G401.6 (cell line): ENCODE measurements around the gene TMC2.
"Not testable (repeated sequence)": the region's sequence is repeated elsewhere in the genome, so short reads cannot be mapped to it uniquely, and the experiment has no call there.

Source experiments
- FAIRE-seq: peaks from 2 replicates; lab custom pipeline; 2012; peaks lifted over from hg19 to GRCh38; lab: Jason Lieb, UNC

TMC2 gene

DNA sequence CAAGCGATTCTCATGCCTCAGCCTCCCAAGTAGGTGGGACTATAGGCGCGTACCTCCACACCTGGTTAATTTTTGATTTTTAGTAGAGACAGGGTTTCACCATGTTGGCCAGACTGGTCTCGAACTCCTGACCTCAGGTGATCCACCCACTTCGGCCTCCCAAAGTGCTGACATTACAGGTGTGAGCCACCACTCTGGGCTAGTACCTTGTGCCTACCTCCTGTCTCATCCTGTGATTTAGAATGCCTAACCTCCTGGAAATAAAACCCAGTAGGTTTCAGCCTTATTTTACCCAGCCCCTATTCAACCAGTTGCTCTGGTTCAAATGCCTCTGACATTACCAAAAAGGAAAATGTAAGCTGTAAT is 10.2 kb upstream of the TMC2 start:
- not testable (repeated sequence) for FAIRE-seq

GRCh38 chr20:2527762-2528161 is 8.6 kb upstream of the TMC2 start:
- no peak for FAIRE-seq

- no peak for FAIRE-seq
These were observed 7.6 kb upstream of the TMC2 start for GRCh38 chr20:2528671-2529271.

DNA sequence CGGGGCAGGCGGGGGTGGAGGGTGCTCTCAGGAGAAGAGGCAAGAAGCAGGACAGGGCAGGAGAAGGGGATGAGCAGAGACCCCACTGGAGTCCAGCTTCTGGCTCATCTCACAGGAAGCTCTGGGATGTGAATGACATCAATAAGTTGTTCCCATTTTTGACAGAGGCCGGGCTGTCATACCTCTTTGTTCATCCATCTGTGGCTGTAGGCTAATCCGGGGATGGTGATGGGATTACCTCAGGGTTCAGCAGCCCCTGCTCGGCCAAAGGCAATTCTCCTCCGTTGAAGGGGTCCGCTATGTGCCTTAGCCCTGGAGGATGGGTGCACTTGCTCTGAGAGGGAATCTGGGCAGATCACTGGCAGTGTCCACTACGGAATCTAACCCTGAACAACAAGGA is 3.3 kb upstream of the TMC2 start:
- no peak for FAIRE-seq

- no peak for FAIRE-seq
These were observed 438 bp upstream of the TMC2 start for GRCh38 chr20:2535711-2536559.

DNA sequence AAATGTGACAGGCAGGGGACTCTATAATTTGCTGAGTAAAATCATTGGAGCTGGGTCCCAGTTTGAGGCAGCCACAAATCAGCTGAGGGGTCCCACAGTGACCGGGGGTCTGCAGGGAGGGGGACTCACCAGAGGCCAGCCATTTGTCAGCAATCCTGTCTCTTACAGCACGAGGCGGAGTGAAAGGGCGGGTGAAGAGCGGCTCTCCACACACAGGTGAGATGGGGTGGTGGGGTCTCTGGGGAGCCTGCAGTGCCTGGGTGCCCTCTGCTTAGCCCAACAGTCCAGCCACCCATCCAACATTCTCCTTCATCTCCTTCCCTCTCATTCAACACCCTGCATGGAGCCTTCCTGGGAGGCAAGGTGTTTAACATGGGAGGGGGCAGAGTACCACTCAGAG is 728 bp downstream of the TMC2 start:
- no peak for FAIRE-seq

DNA sequence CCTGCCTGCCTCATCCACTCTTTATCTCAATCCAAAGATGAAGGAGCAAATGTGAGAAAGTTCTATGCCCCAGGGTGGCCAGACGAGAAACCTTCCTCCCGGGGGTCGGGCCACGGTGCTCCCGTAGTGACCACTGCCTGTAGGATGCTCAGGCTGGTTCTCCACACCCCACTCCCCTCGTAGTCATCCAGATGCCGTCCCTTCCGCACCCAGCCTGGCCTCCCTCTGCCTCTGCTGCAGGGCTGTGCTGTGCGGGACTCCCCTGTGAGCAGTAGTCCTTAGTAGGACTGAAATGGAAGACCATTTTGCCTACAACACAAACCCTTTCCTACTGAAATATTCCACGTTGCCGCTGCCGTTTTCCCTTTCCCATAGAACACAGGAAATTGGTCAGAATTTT is 2.0 kb downstream of the TMC2 start:
- no peak for FAIRE-seq

DNA sequence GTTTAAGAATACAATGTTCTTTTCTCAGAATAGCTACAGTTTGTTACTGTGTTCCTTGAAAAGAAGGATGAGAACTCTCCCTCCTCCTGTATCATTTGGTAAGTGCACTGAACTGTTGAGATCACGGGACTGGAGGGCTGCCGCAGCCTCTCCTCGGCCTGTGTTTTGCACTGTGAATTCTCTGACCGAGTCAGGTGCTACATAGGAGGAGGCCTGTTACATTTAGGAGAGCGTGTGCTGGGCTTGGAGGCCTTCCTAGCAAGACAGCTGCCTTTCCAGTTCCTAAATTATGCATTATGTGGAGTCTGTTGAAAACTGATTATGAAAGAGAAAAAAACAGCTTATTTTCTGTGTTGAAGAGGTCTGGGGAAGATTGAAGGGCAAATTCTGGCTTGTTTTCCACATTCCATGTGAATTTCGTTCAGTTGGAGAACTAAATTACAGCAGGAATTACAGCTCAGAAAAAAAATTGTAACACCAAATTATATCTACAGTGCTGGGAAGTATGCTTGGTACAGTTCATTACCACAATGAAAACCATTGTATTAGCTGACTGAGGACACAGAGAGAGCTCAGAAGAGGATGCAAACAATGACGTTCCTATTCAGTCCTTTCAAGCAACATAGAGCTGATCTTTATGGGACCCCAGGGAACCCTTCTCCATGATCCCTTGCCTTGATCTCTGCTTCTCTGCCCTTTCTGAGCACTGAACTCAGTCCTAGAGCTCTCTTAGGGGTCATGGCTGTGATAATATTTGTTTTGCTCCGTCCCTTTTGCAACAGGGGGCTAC is 2.8 kb downstream of the TMC2 start:
- no peak for FAIRE-seq

DNA sequence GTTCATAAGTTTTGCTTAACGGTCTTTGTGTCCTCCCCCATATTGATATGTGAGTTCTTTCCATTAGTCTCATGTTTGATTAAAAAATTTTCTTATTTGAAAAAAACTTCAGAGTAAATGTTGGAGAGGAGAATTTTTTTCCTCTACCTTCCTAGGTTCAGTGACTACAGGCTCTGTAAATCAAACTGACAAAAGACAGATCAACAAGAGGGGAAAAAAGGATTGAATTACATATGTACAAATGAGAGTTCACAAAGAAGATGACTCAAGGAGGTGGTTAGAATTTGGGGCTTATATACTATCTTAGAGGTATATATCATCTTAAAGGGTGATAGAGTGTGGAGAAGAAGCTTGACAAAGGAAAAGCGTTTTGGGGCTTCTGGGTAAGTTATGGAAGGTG is 5.6 kb downstream of the TMC2 start:
- FAIRE-seq, result no peak

DNA sequence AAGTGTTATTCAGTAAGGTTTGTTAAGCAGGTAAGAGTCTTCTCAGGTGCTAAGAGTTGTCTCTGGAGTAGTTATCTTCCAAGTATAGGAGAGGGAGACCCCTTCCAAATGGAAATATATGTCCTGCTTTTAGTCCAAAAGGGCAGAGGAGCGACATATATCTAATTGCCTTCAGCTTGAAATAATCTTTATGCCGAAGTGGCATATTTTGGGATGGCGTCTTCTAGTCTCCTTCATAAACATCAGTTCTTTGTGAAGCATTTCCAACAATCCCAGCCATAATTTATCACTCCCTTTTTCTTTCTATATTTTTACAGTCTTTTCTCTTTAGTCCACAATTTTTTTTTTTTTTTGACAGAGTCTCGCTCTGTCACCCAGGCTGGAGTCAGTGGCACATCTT is 6.0 kb downstream of the TMC2 start:
- FAIRE-seq, result no peak

- no peak for FAIRE-seq
These were observed 7.8 kb downstream of the TMC2 start for GRCh38 chr20:2544211-2544610.

GRCh38 chr20:2545594-2545993 is 9.2 kb downstream of the TMC2 start:
- no peak for FAIRE-seq

DNA sequence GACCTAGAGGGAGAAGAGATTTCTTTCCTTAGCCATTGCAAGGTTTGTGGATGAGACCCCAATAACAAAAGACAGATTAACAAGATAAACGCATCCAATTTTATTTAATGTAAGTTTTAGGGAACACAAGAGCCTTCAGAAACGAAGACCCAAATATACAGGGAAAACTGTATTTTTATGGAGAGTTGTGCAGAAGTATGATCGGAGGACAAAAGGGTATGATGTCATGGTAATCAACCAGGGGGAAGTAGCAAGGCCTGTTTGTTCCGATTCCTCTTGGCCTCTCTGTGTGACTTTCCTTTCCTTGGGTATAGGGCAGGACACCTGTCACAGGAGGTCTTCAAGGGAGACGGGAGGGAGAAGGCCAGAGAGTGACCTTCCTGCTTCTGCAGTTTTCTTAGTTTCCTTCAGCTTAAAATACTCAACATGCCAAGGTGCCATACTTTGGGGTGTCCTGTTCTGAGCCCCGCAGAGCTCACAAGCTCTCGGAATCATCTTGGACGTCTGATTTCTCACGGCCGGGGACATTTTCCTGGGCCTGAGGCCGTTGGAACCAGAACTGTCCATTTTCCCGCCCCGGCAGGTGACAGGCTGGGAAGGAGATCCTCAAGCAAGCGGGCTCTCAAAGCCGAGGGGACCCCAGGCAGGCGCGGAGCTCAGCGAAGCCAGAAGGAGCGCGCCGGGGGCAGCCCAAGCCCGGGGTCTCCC is 21.7 kb downstream of the TMC2 start:
- FAIRE-seq, result no peak

GRCh38 chr20:2558581-2559278 is 22.4 kb downstream of the TMC2 start:
- FAIRE-seq, result no peak

- FAIRE-seq, result no peak
These were observed 22.9 kb downstream of the TMC2 start for GRCh38 chr20:2559279-2559626.

DNA sequence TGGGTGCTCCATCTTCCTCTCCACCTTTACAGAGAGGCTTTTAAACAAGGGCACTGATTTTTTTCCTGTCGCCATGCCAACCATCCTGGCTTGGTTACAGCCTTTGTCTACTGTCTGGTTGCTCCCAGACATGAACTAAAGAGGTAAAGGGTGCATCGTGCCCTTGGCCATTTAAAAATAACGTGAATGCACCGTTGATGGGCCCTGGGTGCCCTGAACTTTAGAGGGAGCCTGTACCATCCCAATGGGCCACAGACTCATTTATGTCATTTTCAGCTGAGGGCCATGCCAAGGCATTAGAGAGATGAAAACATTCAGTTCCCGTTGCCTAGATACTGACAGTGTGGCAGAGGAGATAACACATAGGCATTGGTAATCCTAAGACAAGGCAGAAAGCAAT is 23.3 kb downstream of the TMC2 start:
- no peak for FAIRE-seq

- no peak for FAIRE-seq
These were observed 26.7 kb downstream of the TMC2 start for GRCh38 chr20:2563116-2563515.

DNA sequence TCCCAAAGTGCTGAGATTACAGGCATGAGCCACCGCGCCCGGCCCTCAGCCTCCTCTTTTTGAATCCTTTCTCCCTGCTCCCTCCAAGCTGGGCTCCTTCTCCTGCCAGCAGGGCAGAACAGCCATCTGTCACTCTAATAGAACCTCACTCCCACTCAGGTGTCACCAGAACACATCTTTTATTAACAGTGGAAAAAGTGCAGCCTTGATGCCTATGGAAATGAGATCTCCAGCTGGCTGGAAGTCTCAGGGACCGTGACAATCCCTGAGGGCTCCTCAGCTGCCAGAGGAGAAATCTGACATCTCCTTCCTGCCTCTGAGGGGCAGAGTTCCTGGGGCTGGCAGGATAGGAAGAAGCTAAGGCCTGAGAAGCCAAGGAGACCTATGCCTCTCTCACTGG is 28.0 kb downstream of the TMC2 start:
- no peak for FAIRE-seq

GRCh38 chr20:2575682-2576081 is 39.3 kb downstream of the TMC2 start:
- FAIRE-seq, result no peak

DNA sequence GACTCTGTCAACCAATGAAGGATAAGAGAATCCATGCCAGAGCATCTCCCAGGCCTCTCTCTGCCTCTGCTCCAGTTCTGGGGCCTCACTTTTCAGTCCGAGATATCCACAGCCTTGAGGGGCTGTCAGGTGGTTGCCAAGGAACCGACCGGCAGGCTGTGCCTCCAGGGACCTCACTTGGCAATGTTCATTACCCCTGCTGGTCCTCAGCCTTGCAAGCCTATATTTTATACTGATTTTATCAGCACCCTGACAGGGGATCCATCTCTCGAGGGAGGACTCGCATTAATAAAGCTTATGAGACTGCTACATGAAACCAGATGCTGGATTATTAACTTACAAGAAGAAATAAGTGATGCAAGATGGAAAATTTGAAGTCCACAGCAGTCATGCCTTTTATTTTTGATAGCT is 39.9 kb downstream of the TMC2 start:
- no peak for FAIRE-seq

DNA sequence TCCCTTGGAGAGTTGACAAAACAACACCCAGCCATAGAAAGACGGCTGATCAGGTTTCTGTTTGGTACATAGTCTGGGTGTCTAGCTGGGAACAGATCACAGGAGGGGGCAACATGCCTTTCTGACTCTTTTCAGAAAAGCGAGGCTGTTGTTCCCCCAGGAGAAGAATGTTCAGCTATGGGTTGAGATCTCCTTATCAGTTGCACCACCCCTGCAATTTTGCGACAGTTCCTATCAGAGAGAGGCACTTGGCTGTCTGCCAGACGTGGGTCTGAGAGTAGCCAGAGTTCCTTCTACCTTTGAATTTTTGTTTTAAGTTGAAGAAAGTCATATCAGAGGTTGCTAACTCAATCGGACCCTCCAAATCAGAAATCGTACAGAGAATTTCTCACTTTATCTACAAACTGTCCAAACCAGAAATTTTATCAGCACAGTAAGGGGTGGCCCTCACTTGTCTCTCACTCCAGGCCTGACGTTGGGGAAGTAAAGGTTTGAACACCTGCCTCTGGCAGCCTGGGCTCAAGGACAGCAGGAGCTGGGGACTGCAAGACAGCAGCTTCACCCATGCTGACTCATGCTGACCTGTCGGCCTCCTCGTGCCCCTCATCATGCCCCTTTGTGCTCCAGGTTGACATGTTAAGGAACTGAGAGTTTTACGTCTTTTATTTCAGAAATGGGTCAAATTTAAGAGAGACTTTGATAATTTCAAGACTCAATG is 42.3 kb downstream of the TMC2 start:
- no peak for FAIRE-seq

DNA sequence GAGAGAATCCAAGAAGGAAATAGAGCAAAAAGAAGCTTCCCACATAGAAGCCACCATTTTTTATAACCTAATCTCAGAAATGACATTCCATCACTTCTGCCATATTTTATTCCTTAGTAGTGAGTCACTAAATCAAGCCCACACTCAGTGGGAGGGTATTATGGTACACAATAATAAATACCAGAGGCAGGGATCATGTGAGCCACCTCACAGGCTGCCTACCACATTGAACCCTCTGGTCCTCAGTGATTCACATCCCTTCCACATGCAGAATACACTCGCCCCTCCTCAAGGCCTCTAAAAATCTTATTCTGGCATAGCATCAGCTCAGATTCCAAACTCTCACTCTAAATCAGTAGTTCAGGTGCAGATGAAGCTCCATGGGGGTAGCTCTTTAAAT is 49.4 kb downstream of the TMC2 start:
- FAIRE-seq, result no peak
